Cardiac fibroblast (primary cell): Measurements from ENCODE around the gene AFG1L.
"Not testable (repeated sequence)": the region's sequence is repeated elsewhere in the genome, so short reads cannot be mapped to it uniquely, and the experiment has no call there.

Source experiments
- DNase-seq, 2 donors: peaks; one replicate each; pipeline versions ENCODE4 v3.0.0 to v3.0.0-alpha.2; 2010; ENCODE audit warnings: low read depth in 2 of 2
- H3K4me3 ChIP-seq, 2 donors: replicated peaks in 1 of 2; 1 replicate in 1 of 2; 2 replicates in 1 of 2; pipeline ENCODE4 v1.5.1; 2011; ENCODE audit warnings: low read depth in 2 of 2, low read length in 2 of 2, mild to moderate bottlenecking in 2 of 2, moderate library complexity in 1 of 2
- CTCF ChIP-seq: IDR thresholded peaks from one replicate; pipeline ENCODE4 v1.5.1; 2011; ENCODE audit warnings: low read depth, mild to moderate bottlenecking, low read length, inconsistent platforms

The AFG1L gene

GRCh38 chr6:108294727-108295625, at the start of gene AFG1L:
Gene AFG1L, plus strand, starts transcription at chr6:108295054. Its CDS starts 26 bp downstream, at chr6:108295080.
- peak; percentile 90 to 92 for DNase-seq
- peak within 1 kb of the TSS; percentile 75 to 87 for H3K4me3 ChIP-seq
- TF ChIP-seq CTCF: no peak

GRCh38 chr6:108245095-108245494, 49.8 kb upstream of the AFG1L start:
- DNase-seq, H3K4me3 ChIP-seq: not testable (repeated sequence)

- no peak for DNase-seq
- no peak overlapping the region for H3K4me3 ChIP-seq
- no peak for TF ChIP-seq CTCF
Measured at GRCh38 chr6:108247965-108248536, 46.8 kb upstream of the AFG1L start.

- DNase-seq: peak; percentile 23 to 39
- no peak overlapping the region for H3K4me3 ChIP-seq
- peak; percentile 12 for TF ChIP-seq CTCF
Measured at GRCh38 chr6:108250240-108250866, 44.5 kb upstream of the AFG1L start.

GRCh38 chr6:108251252-108251651, 43.6 kb upstream of the AFG1L start:
- no peak overlapping the region for H3K4me3 ChIP-seq
- TF ChIP-seq CTCF: no peak
- no peak for DNase-seq

DNA sequence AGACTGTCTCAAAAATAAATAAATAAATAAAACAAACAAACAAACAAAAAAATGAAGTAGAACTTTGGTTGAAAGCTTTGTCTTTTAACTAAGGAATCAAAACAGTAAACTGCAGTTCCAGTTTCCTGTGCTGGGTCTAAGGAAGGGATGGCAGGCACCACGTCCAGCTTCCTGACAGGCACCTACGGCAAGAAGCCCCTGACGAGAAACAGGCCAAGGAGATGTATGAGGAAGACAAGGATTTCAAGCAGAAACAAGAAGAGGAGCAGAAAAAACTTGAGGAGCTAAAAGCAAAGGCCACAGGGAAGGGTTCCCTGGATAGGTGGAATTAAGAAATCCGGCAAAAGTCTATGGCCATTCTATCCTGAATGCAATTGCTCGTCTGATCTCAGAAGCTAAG, 42.8 kb upstream of the AFG1L start:
- no peak overlapping the region for H3K4me3 ChIP-seq
- TF ChIP-seq CTCF: no peak
- no peak for DNase-seq

DNA sequence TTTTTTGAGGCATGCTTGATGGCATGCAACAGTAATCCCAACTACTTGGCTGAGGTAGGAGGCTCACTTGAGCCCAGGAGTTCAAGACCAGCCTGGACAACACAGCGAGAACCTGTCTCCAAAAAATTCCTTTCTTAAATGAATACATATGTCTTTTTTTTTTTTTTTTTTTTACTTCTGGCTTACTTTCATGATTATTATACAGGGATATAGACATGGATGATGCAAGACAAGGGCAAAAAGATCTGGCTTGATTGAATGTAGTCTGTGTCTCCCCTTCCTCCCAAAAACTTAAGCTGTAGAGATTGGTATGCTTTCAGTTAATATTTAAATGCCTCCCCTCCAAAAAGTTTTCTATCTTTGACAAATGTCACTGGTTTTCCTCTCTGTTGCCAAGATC, 41.6 kb upstream of the AFG1L start:
- H3K4me3 ChIP-seq: no peak overlapping the region
- no peak for TF ChIP-seq CTCF
- DNase-seq: no peak
